PC-3 (cell line): ENCODE measurements around the gene PSRC1.

ENCODE experiments used
- CTCF ChIP-seq: fragments of 300-600 bp; sonication (generic); conservative IDR thresholded peaks from 2 replicates; pipeline ENCODE4 v1.5.1; 2017; ENCODE audit warnings: antibody characterized with exemption, low read depth, mild to moderate bottlenecking, low read length
- EZH2 ChIP-seq: fragments of 300-600 bp; sonication (generic); IDR thresholded peaks from one replicate; pipeline ENCODE4 v1.6.1; 2017; ENCODE audit warnings: antibody characterized with exemption, mild to moderate bottlenecking, low read length; ENCODE audit not compliant: unreplicated experiment

GRCh38 chr1:109283748-109284600 is 1.0 kb upstream of the PSRC1 start:
- TF ChIP-seq CTCF: no peak
- no peak for TF ChIP-seq EZH2
